ENCODE data around the gene PDE6D.

PDE6D gene

GRCh38 chr2:231685349-231686191, 95.5 kb downstream of the PDE6D start:
- in situ Hi-C loops (cut with HindIII; ENCODE audit: low sequenced_read_pairs): no loop called here

GRCh38 chr2:231684314-231685223, 96.5 kb downstream of the PDE6D start:
- in situ Hi-C loops (cut with HindIII; ENCODE audit: low sequenced_read_pairs): no loop called here

GRCh38 chr2:231683292-231684235, 97.5 kb downstream of the PDE6D start:
- in situ Hi-C loops (cut with HindIII; ENCODE audit: low sequenced_read_pairs): no loop called here

GRCh38 chr2:231682603-231683291, 98.3 kb downstream of the PDE6D start:
- in situ Hi-C loops (cut with HindIII; ENCODE audit: low sequenced_read_pairs): no loop called here

Data from DLD1 (cell line).